GM19438 (cell line): ENCODE measurements around the gene PRDM12.

Source experiments
- ATAC-seq: cut with Tn5 transposase; IDR thresholded peaks from one replicate; pipeline ENCODE4 v1.9.1; 2021; ENCODE audit warnings: low read depth; ENCODE audit not compliant: unreplicated experiment

PRDM12 gene

GRCh38 chr9:130664251-130665028 lies at the start of gene PRDM12:
TSS of gene PRDM12 (plus strand) at chr9:130664594. CDS start at chr9:130664654, 60 bp downstream.
- ATAC-seq = no peak

- no peak for ATAC-seq
These were observed 47.9 kb upstream of the PRDM12 start for GRCh38 chr9:130616451-130616850.

- no peak for ATAC-seq
These were observed 40.9 kb upstream of the PRDM12 start for GRCh38 chr9:130623466-130623865.

GRCh38 chr9:130624154-130624553 lies 40.2 kb upstream of the PRDM12 start:
- ATAC-seq = no peak

- ATAC-seq = no peak
These were observed 38.0 kb upstream of the PRDM12 start for GRCh38 chr9:130626249-130626996.

- ATAC-seq = no peak
These were observed 37.3 kb upstream of the PRDM12 start for GRCh38 chr9:130627051-130627450.

GRCh38 chr9:130627896-130628792 lies 36.2 kb upstream of the PRDM12 start:
- no peak for ATAC-seq

GRCh38 chr9:130629443-130630070 lies 34.8 kb upstream of the PRDM12 start:
- no peak for ATAC-seq

- ATAC-seq = no peak
These were observed 34.3 kb upstream of the PRDM12 start for GRCh38 chr9:130630071-130630450.

GRCh38 chr9:130630506-130631330 lies 33.7 kb upstream of the PRDM12 start:
- no peak for ATAC-seq

- ATAC-seq = no peak
These were observed 32.9 kb upstream of the PRDM12 start for GRCh38 chr9:130631331-130632080.

GRCh38 chr9:130632081-130632710 lies 32.2 kb upstream of the PRDM12 start:
- no peak for ATAC-seq

- no peak for ATAC-seq
These were observed 31.6 kb upstream of the PRDM12 start for GRCh38 chr9:130632841-130633240.

- no peak for ATAC-seq
These were observed 30.8 kb upstream of the PRDM12 start for GRCh38 chr9:130633336-130634190.

GRCh38 chr9:130634191-130634768 lies 30.1 kb upstream of the PRDM12 start:
- no peak for ATAC-seq

GRCh38 chr9:130634801-130635200 lies 29.6 kb upstream of the PRDM12 start:
- ATAC-seq = no peak

GRCh38 chr9:130635306-130635705 lies 29.1 kb upstream of the PRDM12 start:
- ATAC-seq = no peak
